H1 (cell line): ENCODE measurements around the gene INHA. TPM values are rescaled to one million over a fixed set of nuclear protein-coding genes. Genes with fewer than 3 reads are reported as not detected.
A peak's percentile ranks its signal among the peaks of the same experiment; 100 is the strongest.

ENCODE experiments used
- CTCF ChIA-PET: fragments of 300-600 bp; sonication (Branson Sonifier 250); formaldehyde crosslinking; loops from one replicate; lab custom pipeline; 2021; ENCODE audit not compliant: partially characterized antibody; lab: Charles Lee
- POLR2A ChIA-PET: fragments of 300-600 bp; sonication (Branson Sonifier 250); formaldehyde crosslinking; loops from one replicate; lab custom pipeline; 2021; ENCODE audit warnings: inconsistent platforms; ENCODE audit not compliant: partially characterized antibody; lab: Charles Lee
- DNase-seq, 2 experiments: peaks; one replicate each; pipeline versions ENCODE4 v3.0.0 to v3.0.0-alpha.2; 2010 to 2022; ENCODE audit warnings: low spot score in 2 of 2, low read depth in 1 of 2, mixed read lengths in 1 of 2
- FAIRE-seq: peaks from 2 replicates; lab custom pipeline; 2011; peaks lifted over from hg19 to GRCh38; lab: Jason Lieb, UNC
- H2AFZ ChIP-seq: 2 replicates; pipeline ENCODE4 v1.8.1; 2012; ENCODE audit warnings: low read length, inconsistent platforms
- H2AK5ac ChIP-seq: 2 replicates; pipeline ENCODE4 v1.6.1; 2013; ENCODE audit warnings: low read depth, low read length
- H2BK120ac ChIP-seq: replicated peaks from 2 replicates; pipeline ENCODE3; 2013; ENCODE audit warnings: low read depth, low read length, inconsistent platforms
- H2BK12ac ChIP-seq: 2 replicates; pipeline ENCODE4 v1.6.1; 2013; ENCODE audit warnings: low read depth, low read length
- H2BK15ac ChIP-seq: 2 replicates; pipeline ENCODE4 v1.6.1; 2013; ENCODE audit warnings: low read length
- H2BK20ac ChIP-seq: 2 replicates; pipeline ENCODE4 v1.6.1; 2013; ENCODE audit warnings: low read length
- H2BK5ac ChIP-seq: 2 replicates; pipeline ENCODE4 v1.6.1; 2013; ENCODE audit warnings: low read depth, low read length
- H3K14ac ChIP-seq: 2 replicates; pipeline ENCODE4 v1.6.1; 2013; ENCODE audit warnings: inconsistent platforms; ENCODE audit not compliant: insufficient read length
- H3K18ac ChIP-seq: 2 replicates; pipeline ENCODE4 v1.6.1; 2013; ENCODE audit warnings: low read length; ENCODE audit errors: extremely low read depth
- H3K23ac ChIP-seq: 2 replicates; pipeline ENCODE4 v1.6.1; 2013; ENCODE audit warnings: inconsistent platforms; ENCODE audit not compliant: insufficient read length
- H3K23me2 ChIP-seq: 2 replicates; pipeline ENCODE4 v1.6.1; 2013; ENCODE audit warnings: low read depth, low read length
- H3K27ac ChIP-seq: 2 replicates; pipeline ENCODE4 v1.6.1; 2011; ENCODE audit warnings: low read depth, low read length, inconsistent platforms
- H3K27me3 ChIP-seq, 4 experiments: replicated peaks in 1 of 4; 1 replicate in 1 of 4; 2 replicates in 3 of 4; pipeline versions ENCODE4 v1.6.1 to v1.8.1; 2011 to 2013; ENCODE audit warnings: low read length in 3 of 4, mild to moderate bottlenecking in 3 of 4, inconsistent platforms in 2 of 4, mixed read lengths in 2 of 4, moderate library complexity in 1 of 4; ENCODE audit not compliant: control insufficient read depth in 3 of 4, insufficient read depth in 3 of 4; ENCODE audit errors: extremely low read depth in 1 of 4
- H3K36me3 ChIP-seq, 4 experiments: 2 replicates each; pipeline versions ENCODE4 v1.6.1 to v1.8.1; 2011 to 2013; ENCODE audit warnings: mild to moderate bottlenecking in 4 of 4, low read length in 3 of 4, moderate library complexity in 2 of 4, control low read depth in 1 of 4, inconsistent platforms in 1 of 4; ENCODE audit not compliant: insufficient read depth in 4 of 4, control insufficient read depth in 2 of 4
- H3K4ac ChIP-seq: replicated peaks from 2 replicates; pipeline ENCODE3; 2013; ENCODE audit warnings: low read length, low read depth, mixed read lengths, inconsistent platforms; ENCODE audit not compliant: insufficient read length
- H3K4me1 ChIP-seq, 4 experiments: replicated peaks in 1 of 4; 1 replicate in 1 of 4; 2 replicates in 3 of 4; pipeline versions ENCODE4 v1.6.1 to v1.8.1; 2011 to 2013; ENCODE audit warnings: low read length in 3 of 4, inconsistent platforms in 2 of 4, mixed read lengths in 1 of 4; ENCODE audit not compliant: insufficient read depth in 4 of 4, control insufficient read depth in 3 of 4
- H3K4me2 ChIP-seq, 2 experiments: 2 replicates each; pipeline versions ENCODE4 v1.6.1 to v1.8.1; 2011 to 2013; ENCODE audit warnings: low read depth in 2 of 2, low read length in 2 of 2, control low read depth in 1 of 2, inconsistent platforms in 1 of 2, mild to moderate bottlenecking in 1 of 2; ENCODE audit not compliant: insufficient read depth in 1 of 2
- H3K4me3 ChIP-seq, 4 experiments: fragments of 200-600, 300-600 bp in 1 of 4; sonication (generic), shearing (Covaris generic), sonication (Bioruptor Twin) in 1 of 4; 2 replicates each; pipeline versions ENCODE4 v1.5.1 to v1.8.1; 2011 to 2016; ENCODE audit warnings: low read length in 4 of 4, low read depth in 3 of 4, control low read depth in 2 of 4, inconsistent platforms in 2 of 4, mild to moderate bottlenecking in 2 of 4, mixed read lengths in 1 of 4, moderate library complexity in 1 of 4; ENCODE audit not compliant: insufficient read depth in 2 of 4; ENCODE audit errors: extremely low read depth in 1 of 4
- H3K56ac ChIP-seq: replicated peaks from 2 replicates; pipeline ENCODE3; 2013; ENCODE audit warnings: low read depth, mild to moderate bottlenecking, mixed read lengths, low read length, inconsistent platforms; ENCODE audit not compliant: insufficient read length
- H3K79me1 ChIP-seq: 2 replicates; pipeline ENCODE4 v1.6.1; 2013; ENCODE audit warnings: low read depth, low read length, control low read depth
- H3K79me2 ChIP-seq, 2 experiments: 2 replicates each; pipeline versions ENCODE4 v1.6.1 to v1.8.1; 2012 to 2013; ENCODE audit warnings: low read length in 2 of 2, mild to moderate bottlenecking in 2 of 2, inconsistent platforms in 1 of 2; ENCODE audit not compliant: insufficient read depth in 2 of 2, control insufficient read depth in 1 of 2
- H3K9ac ChIP-seq, 4 experiments: replicated peaks in 1 of 4; 1 replicate in 1 of 4; 2 replicates in 3 of 4; pipeline versions ENCODE4 v1.6.1 to v1.8.1; 2011 to 2013; ENCODE audit warnings: low read depth in 3 of 4, low read length in 3 of 4, control low read depth in 2 of 4, mild to moderate bottlenecking in 2 of 4, moderate library complexity in 2 of 4, inconsistent platforms in 1 of 4; ENCODE audit errors: extremely low read depth in 1 of 4
- H3K9me3 ChIP-seq, 2 experiments: 2 replicates each; pipeline versions ENCODE4 v1.6.1 to v1.8.1; 2012 to 2013; ENCODE audit warnings: mild to moderate bottlenecking in 2 of 2, moderate library complexity in 2 of 2, control low read depth in 1 of 2, inconsistent platforms in 1 of 2, low read depth in 1 of 2, low read length in 1 of 2, mixed read lengths in 1 of 2; ENCODE audit not compliant: insufficient read depth in 2 of 2
- H4K20me1 ChIP-seq, 2 experiments: replicated peaks in 1 of 2; 2 replicates each; pipeline versions ENCODE3 to v1.8.1; 2011 to 2013; ENCODE audit warnings: inconsistent platforms in 2 of 2, low read length in 2 of 2, mild to moderate bottlenecking in 1 of 2; ENCODE audit not compliant: insufficient read depth in 2 of 2, control insufficient read depth in 1 of 2
- H4K5ac ChIP-seq: 2 replicates; pipeline ENCODE4 v1.6.1; 2013; ENCODE audit warnings: low read length, low read depth, mixed read lengths, inconsistent platforms; ENCODE audit not compliant: insufficient read length
- H4K8ac ChIP-seq: 2 replicates; pipeline ENCODE4 v1.8.0; 2013; ENCODE audit warnings: mild to moderate bottlenecking, moderate library complexity, low read length, inconsistent platforms; ENCODE audit not compliant: insufficient read depth; ENCODE audit errors: extremely low read depth
- H4K91ac ChIP-seq: replicated peaks from 2 replicates; pipeline ENCODE3; 2013; ENCODE audit warnings: low read length, mixed read lengths, inconsistent platforms; ENCODE audit not compliant: insufficient read length
- ASH2L ChIP-seq: fragments of 200-600, 300-600 bp; sonication (generic); IDR thresholded peaks from one replicate; pipeline ENCODE4 v1.7.1; 2017; ENCODE audit warnings: low read length
- CTBP2 ChIP-seq: IDR thresholded peaks from 2 replicates; pipeline ENCODE4 v1.7.0; 2011; ENCODE audit warnings: borderline replicate concordance, mild to moderate bottlenecking, moderate library complexity, mixed read lengths, low read length; ENCODE audit not compliant: insufficient read depth, insufficient read length
- JUND ChIP-seq: IDR thresholded peaks from 2 replicates; pipeline ENCODE4 v1.6.1; 2011; ENCODE audit warnings: mild to moderate bottlenecking, improper control_type of control experiment, low read length
- KDM5A ChIP-seq: fragments of 200-600 bp; IDR thresholded peaks from 2 replicates; pipeline ENCODE4 v1.7.1; 2012; ENCODE audit warnings: mild to moderate bottlenecking, low read length, inconsistent platforms, mixed read lengths
- NRF1 ChIP-seq: IDR thresholded peaks from 2 replicates; pipeline ENCODE4 v1.6.1; 2011; ENCODE audit warnings: mild to moderate bottlenecking, low read depth, low read length, improper control_type of control experiment
- SAP30 ChIP-seq: fragments of 300-600 bp; sonication (generic); IDR thresholded peaks from 2 replicates; pipeline ENCODE4 v1.7.1; 2012; ENCODE audit warnings: low read length, moderate library complexity, mild to moderate bottlenecking, inconsistent platforms; ENCODE audit not compliant: insufficient read depth, insufficient replicate concordance
- SIN3A ChIP-seq, 2 experiments: IDR thresholded peaks in 1 of 2; conservative IDR thresholded peaks in 1 of 2; 2 replicates each; pipeline ENCODE4 v1.6.1; 2011 to 2012; ENCODE audit warnings: low read length in 2 of 2, improper control_type of control experiment in 1 of 2, low read depth in 1 of 2, mild to moderate bottlenecking in 1 of 2
- SRF ChIP-seq: IDR thresholded peaks from 2 replicates; pipeline ENCODE4 v1.6.1; 2011; ENCODE audit warnings: mild to moderate bottlenecking, low read depth, low read length, moderate library complexity
- TCF12 ChIP-seq: IDR thresholded peaks from 2 replicates; pipeline ENCODE4 v1.6.1; 2011; ENCODE audit warnings: low read depth, mild to moderate bottlenecking, low read length
- YY1 ChIP-seq: IDR thresholded peaks from 2 replicates; pipeline ENCODE4 v1.6.1; 2011; ENCODE audit warnings: low read depth, mild to moderate bottlenecking, low read length
- WGBS, 2 experiments: shearing (Covaris generic) in 1 of 2; methylation state at CpG; one replicate each; pipeline versions ENCODE4 v1.1.6 to v1.1.7; 2013 to 2015; ENCODE audit warnings: low lambda C conversion rate in 2 of 2, mixed read lengths in 2 of 2, inconsistent platforms in 1 of 2, low coverage in 1 of 2, missing lambda C conversion rate in 1 of 2; ENCODE audit not compliant: insufficient replicate concordance in 2 of 2, insufficient coverage in 1 of 2, insufficient read length in 1 of 2; ENCODE audit errors: extremely low coverage in 1 of 2, missing lambda C conversion rate in 1 of 2; 5-methylcytosine and 5-hydroxymethylcytosine counted together
- polyA plus RNA-seq, 7 experiments: library from polyadenylated mRNA; depleted of rRNA in 3 of 7; stranded (reverse) in 5 of 7; unstranded in 2 of 7; fragments of >200 nt in 5 of 7; fragments of 200-250 nt in 2 of 7; gene quantifications; 1 replicate in 5 of 7; 2 replicates in 1 of 7; 4 replicates in 1 of 7; pipeline versions ENCODE4 v1.2.1 to v1.2.3, GENCODE V29; 2011 to 2013; ENCODE audit warnings: missing spikeins in 2 of 7, mixed read lengths in 2 of 7
- total RNA-seq: library from RNA; stranded (reverse); fragmentation: NEBNext Ultra II Directional; extraction: Animal tissue kit (Norgen Biotek cat#: 25700); gene quantifications from 2 replicates; pipeline ENCODE4 v1.2.1, GENCODE V29; 2021

The INHA gene
- total and polyA plus RNA-seq, 2 of the 8 experiments (the other 6 are each of a cell fraction or from before 2014, with no cell fraction given), result 0.65 to 2.7 TPM

GRCh38 chr2:219543596-219544358, 28.3 kb upstream of the INHA start, which contains the start of the genes CHPF and TMEM198:
TSS of gene CHPF (minus strand) at chr2:219543809. CDS start at chr2:219543538, 271 bp downstream.
TSS of gene TMEM198 (plus strand) at chr2:219544028. CDS start at chr2:219544728, 700 bp downstream.
- peak within 1 kb of the TSS; percentile 73 for H4K8ac ChIP-seq
- peaks cover 0 to 4% (median 0%) of the 10 kb centered on the region in 4 experiments; a peak in 2 of 7 replicates for H3K27me3 ChIP-seq
- H4K20me1 ChIP-seq, result peaks cover 14 to 23% of the 10 kb centered on the region in 2 experiments
- no peak within 1 kb of the TSS for H2BK12ac ChIP-seq
- no peak within 1 kb of the TSS for H4K5ac ChIP-seq
- H3K4ac ChIP-seq, result no peak within 1 kb of the TSS
- H3K4me3 ChIP-seq, result peak within 1 kb of the TSS; percentile 73 to 90 (median 80)
- peak within 1 kb of the TSS; percentile 84 for H3K56ac ChIP-seq
- H2BK120ac ChIP-seq, result no peak within 1 kb of the TSS
- H2AFZ ChIP-seq, result no peak within 1 kb of the TSS
- DNase-seq, result peak; percentile 98
- no peak within 1 kb of the TSS for H3K14ac ChIP-seq
- H3K9me3 ChIP-seq, result no peaks in the 10 kb centered on the region
- ChIA-PET POLR2A (interaction anchor here (0.6 to 3.3 kb wide), 17 partner anchors 10 to 110 kb away, joined by 3 to 44 read pairs (median 4); partner anchors contain the start of genes GMPPA, INHA, OBSL1 and STK11IP), CTCF (interaction anchor here (0.8 to 113.1 kb wide), 17 partner anchors 14 to 146 kb away, joined by 3 to 7248 read pairs (median 7); partner anchors contain the start of genes DES, GMPPA, INHA and OBSL1)
- peak within 1 kb of the TSS; percentile 48; the same call in 1 of the 2 replicates for H3K18ac ChIP-seq
- no peak within 1 kb of the TSS for H2BK20ac ChIP-seq
- peaks cover 4 to 22% (median 12%) of the 10 kb centered on the region in 4 experiments; a peak in 6 of 8 replicates for H3K36me3 ChIP-seq
- H3K79me1 ChIP-seq, result peaks cover 4% of the 10 kb centered on the region; the same call in 1 of the 2 replicates
- H3K9ac ChIP-seq, result peak within 1 kb of the TSS; percentile 52 to 78 (median 70)
- WGBS, 2 experiments, result 1% methylated on average over 55 of the region's 75 CpGs; no CpG with 5 or more reads in 1 of the 2 experiments
- peak; percentile 36 for FAIRE-seq
- no peak within 1 kb of the TSS for H4K91ac ChIP-seq
- no peak within 1 kb of the TSS for H2BK15ac ChIP-seq
- peaks cover 0 to 6% of the 10 kb centered on the region in 2 experiments; a peak in 1 of 4 replicates for H3K79me2 ChIP-seq
- H3K27ac ChIP-seq, result peak within 1 kb of the TSS; percentile 19; the same call in 1 of the 2 replicates
- no peak within 1 kb of the TSS for H2AK5ac ChIP-seq
- H3K4me1 ChIP-seq, result peaks cover 2 to 13% (median 7%) of the 10 kb centered on the region in 4 experiments; a peak in 6 of 7 replicates
- no peak within 1 kb of the TSS for H3K23ac ChIP-seq
- H3K4me2 ChIP-seq, result peak within 1 kb of the TSS; percentile 62 to 90
- H2BK5ac ChIP-seq, result peak within 1 kb of the TSS; percentile 85; the same call in 1 of the 2 replicates
- peaks cover 14% of the 10 kb centered on the region; the same call in 1 of the 2 replicates for H3K23me2 ChIP-seq
- peak; percentile 90 for TF ChIP-seq JUND
- 0 out of 2 replicates have a peak, but pooled peaks have one; percentile 23 for TF ChIP-seq TCF12
- no peak for TF ChIP-seq YY1
- 0 out of 2 replicates have a peak, but pooled peaks have one; percentile 3 for TF ChIP-seq SRF
- peak; percentile 83 for TF ChIP-seq CTBP2
- peak; percentile 36 for TF ChIP-seq NRF1
- TF ChIP-seq SAP30, result no peak
- peak in 1 of 2 experiments; percentile 95; a peak in 2 of 4 replicates for TF ChIP-seq SIN3A (conservative IDR thresholded peaks at IDR 0.05 in 1 of 2, IDR thresholded peaks at IDR 0.05 in 1 of 2; ENCODE audit: low read depth in 1 of 2, low read length in 2 of 2)
- TF ChIP-seq KDM5A, result no peak
- TF ChIP-seq ASH2L, result no peak
